Breast epithelium (tissue), 4 donors: ENCODE measurements around the gene NDUFAF2. TPM values are rescaled to one million over a fixed set of nuclear protein-coding genes. Genes with fewer than 3 reads are reported as not detected.
"Not testable (repeated sequence)": the region's sequence is repeated elsewhere in the genome, so short reads cannot be mapped to it uniquely, and the experiment has no call there.

Source experiments
- DNase-seq, 2 donors: peaks; one replicate each; pipeline ENCODE4 v3.0.0-alpha.2; 2019; ENCODE audit warnings: low spot score in 2 of 2
- H3K27ac ChIP-seq, 2 donors: fragments of 200-600 bp; sonication (generic) in 1 of 2; one replicate each; pipeline ENCODE4 v1.5.1; 2016 to 2019; ENCODE audit warnings: mild to moderate bottlenecking in 1 of 2
- H3K27me3 ChIP-seq, 2 donors: fragments of 200-600 bp; sonication (generic) in 1 of 2; one replicate each; pipeline versions ENCODE4 v1.5.1 to v1.6.0; 2017 to 2019; ENCODE audit warnings: control low read depth in 1 of 2, mild to moderate bottlenecking in 1 of 2
- H3K36me3 ChIP-seq: fragments of 200-600 bp; one replicate; pipeline ENCODE4 v1.5.1; 2019
- H3K4me1 ChIP-seq, 2 donors: fragments of 200-600 bp; sonication (generic); one replicate each; pipeline ENCODE4 v1.5.1; 2016 to 2019; ENCODE audit warnings: control low read depth in 1 of 2
- H3K4me3 ChIP-seq, 3 donors: fragments of 200-600 bp; sonication (generic); 1 replicate in 2 of 3; 2 replicates in 1 of 3; pipeline ENCODE4 v1.5.1; 2016 to 2019; ENCODE audit warnings: mild to moderate bottlenecking in 3 of 3, moderate library complexity in 2 of 3
- H3K9me3 ChIP-seq, 2 donors: fragments of 200-600 bp; sonication (generic) in 1 of 2; one replicate each; pipeline ENCODE4 v1.5.1; 2016 to 2019; ENCODE audit warnings: control low read depth in 1 of 2
- POLR2A ChIP-seq: fragments of 450-650 bp; IDR thresholded peaks from one replicate; pipeline ENCODE4 v1.6.1; 2016; ENCODE audit warnings: antibody characterized with exemption, mild to moderate bottlenecking, moderate library complexity
- POLR2AphosphoS5 ChIP-seq, 3 donors: sonication (generic); formaldehyde crosslinking; IDR thresholded peaks; one replicate each; pipeline ENCODE4 v1.6.1; 2017; ENCODE audit warnings: antibody characterized with exemption in 3 of 3
- intact Hi-C: fragments of 100-400 bp; cut with DNase I; formaldehyde crosslinking; loops from one replicate; pipeline ENCODE4 v1.15.1; 2023; ENCODE audit warnings: low total_unique reads
- total RNA-seq, 3 donors: library from RNA; depleted of rRNA; stranded (reverse); fragments of >200 nt; gene quantifications; one replicate each; pipeline ENCODE4 v1.1.0, GENCODE V29; 2016
- TF ChIP-seq, protein P1 (sequence below), 3 donors: fragments of 450-650 bp; IDR thresholded peaks; one replicate each; pipeline ENCODE4 v1.5.1; 2016 to 2017; ENCODE audit warnings: antibody characterized with exemption in 3 of 3, mild to moderate bottlenecking in 3 of 3, moderate library complexity in 3 of 3

NDUFAF2 gene
- total RNA-seq, 3 donors from 2014 or later: 14.9 to 22.6 (median 19.8) TPM

DNA sequence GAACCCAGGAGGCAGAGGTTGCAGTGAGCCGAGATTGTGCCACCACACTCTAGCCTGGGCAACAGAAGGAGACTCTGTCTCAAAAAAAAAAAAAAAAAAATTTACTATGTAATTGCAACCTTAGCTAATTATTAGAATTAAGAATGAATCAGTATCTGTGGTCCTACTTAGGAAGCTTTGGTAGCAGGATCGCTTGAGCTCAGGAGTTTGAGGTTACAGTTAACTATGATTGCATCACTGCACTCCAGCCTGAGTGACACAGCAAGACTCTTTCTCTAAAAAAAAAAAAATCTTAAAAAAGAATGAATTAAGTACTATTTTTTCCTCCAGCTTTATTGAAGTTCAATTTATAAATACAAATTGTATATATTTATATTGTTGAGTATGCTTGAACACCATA is 16.7 kb downstream of the NDUFAF2 start:
- DNase-seq: no peak
- intact Hi-C loops: no loop called here
- no peaks in the 10 kb centered on the region for H3K27me3 ChIP-seq
- TF ChIP-seq, protein P1, sequence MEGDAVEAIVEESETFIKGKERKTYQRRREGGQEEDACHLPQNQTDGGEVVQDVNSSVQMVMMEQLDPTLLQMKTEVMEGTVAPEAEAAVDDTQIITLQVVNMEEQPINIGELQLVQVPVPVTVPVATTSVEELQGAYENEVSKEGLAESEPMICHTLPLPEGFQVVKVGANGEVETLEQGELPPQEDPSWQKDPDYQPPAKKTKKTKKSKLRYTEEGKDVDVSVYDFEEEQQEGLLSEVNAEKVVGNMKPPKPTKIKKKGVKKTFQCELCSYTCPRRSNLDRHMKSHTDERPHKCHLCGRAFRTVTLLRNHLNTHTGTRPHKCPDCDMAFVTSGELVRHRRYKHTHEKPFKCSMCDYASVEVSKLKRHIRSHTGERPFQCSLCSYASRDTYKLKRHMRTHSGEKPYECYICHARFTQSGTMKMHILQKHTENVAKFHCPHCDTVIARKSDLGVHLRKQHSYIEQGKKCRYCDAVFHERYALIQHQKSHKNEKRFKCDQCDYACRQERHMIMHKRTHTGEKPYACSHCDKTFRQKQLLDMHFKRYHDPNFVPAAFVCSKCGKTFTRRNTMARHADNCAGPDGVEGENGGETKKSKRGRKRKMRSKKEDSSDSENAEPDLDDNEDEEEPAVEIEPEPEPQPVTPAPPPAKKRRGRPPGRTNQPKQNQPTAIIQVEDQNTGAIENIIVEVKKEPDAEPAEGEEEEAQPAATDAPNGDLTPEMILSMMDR (IDR thresholded peaks at IDR 0.05): no peak
- TF ChIP-seq POLR2AphosphoS5 (IDR thresholded peaks at IDR 0.05): no peak
- no peak for TF ChIP-seq POLR2A
- H3K4me1 ChIP-seq: no peaks in the 10 kb centered on the region
- no peak overlapping the region for H3K4me3 ChIP-seq
- H3K36me3 ChIP-seq: no peaks in the 10 kb centered on the region
- H3K9me3 ChIP-seq: peaks cover 4 to 6% of the 10 kb centered on the region in 2 donors
- H3K27ac ChIP-seq: no peak overlapping the region

GRCh38 chr5:60972231-60972630 is 27.2 kb downstream of the NDUFAF2 start:
- intact Hi-C loops: no loop called here
- Histone ChIP-seq H3K9me3 (peaks cover 7 to 25% of the 10 kb centered on the region in 2 donors), H3K27me3 (no peaks in the 10 kb centered on the region), H3K4me1 (no peaks in the 10 kb centered on the region), H3K27ac (no peak overlapping the region), H3K36me3 (no peaks in the 10 kb centered on the region), H3K4me3 (no peak overlapping the region)
- TF ChIP-seq POLR2AphosphoS5 (IDR thresholded peaks at IDR 0.05): no peak
- no peak for TF ChIP-seq POLR2A
- TF ChIP-seq, protein P1 (IDR thresholded peaks at IDR 0.05): no peak
- no peak for DNase-seq

GRCh38 chr5:60977956-60978737 is 33.1 kb downstream of the NDUFAF2 start:
- H3K27me3 ChIP-seq: no peaks in the 10 kb centered on the region
- H3K27ac ChIP-seq: no peak overlapping the region
- H3K9me3 ChIP-seq: peaks cover 7% of the 10 kb centered on the region in 2 donors
- no peak overlapping the region for H3K4me3 ChIP-seq
- TF ChIP-seq POLR2A (no peak), POLR2AphosphoS5 (IDR thresholded peaks at IDR 0.05) (no peak)
- no peaks in the 10 kb centered on the region for H3K36me3 ChIP-seq
- no peak for DNase-seq
- H3K4me1 ChIP-seq: no peaks in the 10 kb centered on the region
- intact Hi-C loops: no loop called here

- Histone ChIP-seq H3K27ac (no peak overlapping the region), H3K4me1 (no peaks in the 10 kb centered on the region), H3K9me3 (peaks cover 7% of the 10 kb centered on the region in 2 donors), H3K4me3 (no peak overlapping the region), H3K36me3 (no peaks in the 10 kb centered on the region), H3K27me3 (no peaks in the 10 kb centered on the region)
- no peak for DNase-seq
- intact Hi-C loops: no loop called here
- TF ChIP-seq POLR2A (no peak), POLR2AphosphoS5 (IDR thresholded peaks at IDR 0.05) (no peak)
- TF ChIP-seq, protein P1 (IDR thresholded peaks at IDR 0.05): no peak
These were observed 34.0 kb downstream of the NDUFAF2 start for GRCh38 chr5:60978968-60979367.

DNA sequence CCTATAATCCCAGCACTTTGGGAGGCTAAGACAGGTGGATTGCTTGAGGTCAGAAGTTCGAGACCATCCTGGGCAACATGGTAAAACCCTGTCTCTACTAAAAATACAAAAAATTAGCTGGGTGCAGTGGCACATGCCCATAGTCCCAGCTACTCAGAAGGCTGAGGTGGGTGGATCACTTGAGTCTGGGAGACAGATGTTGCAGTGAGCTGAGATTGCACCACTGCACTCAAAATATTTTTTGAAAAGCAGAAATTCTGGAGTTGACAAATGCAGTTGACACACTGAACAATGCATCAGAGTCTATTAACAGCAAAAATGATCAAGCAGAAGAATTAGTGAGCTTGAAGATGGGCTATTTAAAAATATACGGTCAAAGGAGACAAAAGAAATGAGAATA is 35.5 kb downstream of the NDUFAF2 start:
- Histone ChIP-seq H3K27me3 (no peaks in the 10 kb centered on the region), H3K4me1 (no peaks in the 10 kb centered on the region), H3K36me3 (no peaks in the 10 kb centered on the region), H3K4me3 (no peak overlapping the region), H3K27ac (no peak overlapping the region), H3K9me3 (peaks cover 7% of the 10 kb centered on the region in 2 donors)
- DNase-seq: no peak
- TF ChIP-seq POLR2A (no peak), POLR2AphosphoS5 (IDR thresholded peaks at IDR 0.05) (no peak)
- TF ChIP-seq, protein P1 (IDR thresholded peaks at IDR 0.05): no peak
- intact Hi-C loops: no loop called here

DNA sequence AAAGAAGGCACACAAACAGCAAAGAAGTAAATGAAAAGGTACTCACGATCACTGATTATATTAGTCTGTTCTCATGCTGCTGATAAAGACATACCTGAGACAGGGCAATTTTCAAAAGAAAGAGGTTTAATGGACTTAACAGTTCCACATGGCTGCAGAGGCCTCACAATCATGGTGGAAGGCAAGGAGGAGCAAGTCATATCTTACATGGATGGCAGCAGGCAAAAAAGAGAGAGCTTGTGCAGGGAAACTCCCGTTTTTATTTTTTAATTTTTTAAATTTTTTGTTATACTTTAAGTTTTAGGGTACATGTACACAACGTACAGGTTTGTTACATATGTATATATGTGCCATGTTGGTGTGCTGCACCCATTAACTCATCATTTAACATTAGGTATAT is 37.1 kb downstream of the NDUFAF2 start:
- H3K27ac ChIP-seq, H3K4me1 ChIP-seq, H3K4me3 ChIP-seq, intact Hi-C loops, H3K9me3 ChIP-seq, H3K36me3 ChIP-seq, H3K27me3 ChIP-seq, DNase-seq: not testable (repeated sequence)
